ENCODE data around the gene CD36. TPM values are rescaled to one million over a fixed set of nuclear protein-coding genes. Genes with fewer than 3 reads are reported as not detected.

Gene CD36
- total and polyA plus RNA-seq, 2 of the 8 experiments (the other 6 are each of a cell fraction or from before 2014, with no cell fraction given): 0.33 to 0.60 TPM

DNA sequence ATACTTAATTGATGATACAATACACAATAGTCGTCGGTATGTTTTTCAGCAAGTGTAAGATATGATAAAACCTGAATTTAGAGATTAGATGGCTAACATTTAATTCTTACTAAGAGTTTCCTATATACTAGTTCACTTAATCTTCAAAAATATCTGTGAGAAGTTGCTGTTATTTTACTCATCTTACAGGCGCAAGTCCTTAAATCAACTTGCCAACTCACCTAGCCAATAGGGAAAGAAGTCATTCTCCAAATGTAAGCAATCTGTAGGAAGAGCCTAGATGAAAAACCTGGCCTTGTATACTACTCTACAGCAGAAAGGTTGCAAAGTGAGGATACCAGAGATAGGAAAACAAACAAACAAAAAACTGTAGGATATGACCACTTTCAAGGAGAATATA, 10.6 kb downstream of the CD36 start:
- no peak overlapping the region for H2AFZ ChIP-seq (ENCODE audit: low read length)
- H3K4me3 ChIP-seq (ENCODE audit: extremely low read depth in 1 of 4, insufficient read depth in 2 of 4, low read depth in 3 of 4, low read length in 4 of 4): no peak overlapping the region
- 96% methylated on average over 3 of the region's 3 CpGs; no CpG with 5 or more reads in 1 of the 2 experiments for WGBS, 2 experiments (ENCODE audit: extremely low coverage in 1 of 2, insufficient coverage in 1 of 2, insufficient read length in 1 of 2, insufficient replicate concordance in 2 of 2, low coverage in 1 of 2, low lambda C conversion rate in 2 of 2, missing lambda C conversion rate in 1 of 2)

More for the DNA sequence above, 10.6 kb downstream of the CD36 start:
- Histone ChIP-seq H3K23ac (ENCODE audit: insufficient read length) (no peak overlapping the region), H2BK5ac (ENCODE audit: low read depth, low read length) (no peak overlapping the region), H3K56ac (replicated peaks; ENCODE audit: insufficient read length, low read depth, low read length) (no peak overlapping the region), H4K91ac (replicated peaks; ENCODE audit: insufficient read length, low read length) (no peak overlapping the region), H3K79me2 (ENCODE audit: control insufficient read depth in 1 of 2, insufficient read depth in 2 of 2, low read length in 2 of 2) (no peaks in the 10 kb centered on the region), H3K79me1 (ENCODE audit: low read depth, low read length) (no peaks in the 10 kb centered on the region), H3K4me1 (replicated peaks in 1 of 4; ENCODE audit: control insufficient read depth in 3 of 4, insufficient read depth in 4 of 4, low read length in 3 of 4) (no peaks in the 10 kb centered on the region), H3K36me3 (ENCODE audit: control insufficient read depth in 2 of 4, insufficient read depth in 4 of 4, low read length in 3 of 4) (no peaks in the 10 kb centered on the region), H2BK12ac (ENCODE audit: low read depth, low read length) (no peak overlapping the region), H2BK20ac (ENCODE audit: low read length) (no peak overlapping the region), H4K8ac (ENCODE audit: extremely low read depth, insufficient read depth, low read length) (no peak overlapping the region), H3K4me2 (ENCODE audit: insufficient read depth in 1 of 2, low read depth in 2 of 2, low read length in 2 of 2) (no peak overlapping the region), H3K9ac (replicated peaks in 1 of 4; ENCODE audit: extremely low read depth in 1 of 4, low read depth in 3 of 4, low read length in 3 of 4) (no peak overlapping the region), H3K14ac (ENCODE audit: insufficient read length) (no peak overlapping the region), H3K23me2 (ENCODE audit: low read depth, low read length) (no peaks in the 10 kb centered on the region), H2BK15ac (ENCODE audit: low read length) (no peak overlapping the region), H3K4ac (replicated peaks; ENCODE audit: insufficient read length, low read depth, low read length) (no peak overlapping the region), H3K18ac (ENCODE audit: extremely low read depth, low read length) (no peak overlapping the region), H4K5ac (ENCODE audit: insufficient read length, low read depth, low read length) (no peak overlapping the region), H2BK120ac (replicated peaks; ENCODE audit: low read depth, low read length) (no peak overlapping the region), H2AK5ac (ENCODE audit: low read depth, low read length) (no peak overlapping the region), H3K27ac (ENCODE audit: low read depth, low read length) (no peak overlapping the region), H3K9me3 (ENCODE audit: insufficient read depth in 2 of 2, low read depth in 1 of 2, low read length in 1 of 2) (no peaks in the 10 kb centered on the region), H4K20me1 (replicated peaks in 1 of 2; ENCODE audit: control insufficient read depth in 1 of 2, insufficient read depth in 2 of 2, low read length in 2 of 2) (no peaks in the 10 kb centered on the region), H3K27me3 (replicated peaks in 1 of 4; ENCODE audit: control insufficient read depth in 3 of 4, extremely low read depth in 1 of 4, insufficient read depth in 3 of 4, low read length in 3 of 4) (no peaks in the 10 kb centered on the region)
- no peak for TF ChIP-seq TAF7 (optimal IDR thresholded peaks at IDR 0.05; ENCODE audit: borderline replicate concordance, low read depth, low read length)
- no peak for DNase-seq (ENCODE audit: low read depth in 1 of 2, low spot score in 2 of 2)
- POLR2A ChIA-PET (ENCODE audit: partially characterized antibody): no interaction called here
- CTCF ChIA-PET (ENCODE audit: partially characterized antibody): interaction anchor here (1.7 kb wide), 1 partner anchor 14 kb away, joined by 5 read pairs; no protein-coding TSS in a partner anchor
- FAIRE-seq: no peak

Measured in H1 (cell line).